LHCN-M2 (cell line): Measurements from ENCODE around the gene MED8. TPM values are rescaled to one million over a fixed set of nuclear protein-coding genes. Genes with fewer than 3 reads are reported as not detected.
A peak's percentile ranks its signal among the peaks of the same experiment; 100 is the strongest.
"Not testable (repeated sequence)": the region's sequence is repeated elsewhere in the genome, so short reads cannot be mapped to it uniquely, and the experiment has no call there.

Experiments
- DNase-seq: peaks from one replicate; pipeline ENCODE4 v3.0.0-alpha.2; 2012; ENCODE audit warnings: low read depth
- total RNA-seq: library from RNA; depleted of rRNA; stranded (reverse); fragments of >200 nt; gene quantifications from 2 replicates; pipeline ENCODE4 v1.2.3, GENCODE V29; 2014

MED8 gene
- total RNA-seq, 1 experiment from 2014 or later: 31.7 TPM

DNA sequence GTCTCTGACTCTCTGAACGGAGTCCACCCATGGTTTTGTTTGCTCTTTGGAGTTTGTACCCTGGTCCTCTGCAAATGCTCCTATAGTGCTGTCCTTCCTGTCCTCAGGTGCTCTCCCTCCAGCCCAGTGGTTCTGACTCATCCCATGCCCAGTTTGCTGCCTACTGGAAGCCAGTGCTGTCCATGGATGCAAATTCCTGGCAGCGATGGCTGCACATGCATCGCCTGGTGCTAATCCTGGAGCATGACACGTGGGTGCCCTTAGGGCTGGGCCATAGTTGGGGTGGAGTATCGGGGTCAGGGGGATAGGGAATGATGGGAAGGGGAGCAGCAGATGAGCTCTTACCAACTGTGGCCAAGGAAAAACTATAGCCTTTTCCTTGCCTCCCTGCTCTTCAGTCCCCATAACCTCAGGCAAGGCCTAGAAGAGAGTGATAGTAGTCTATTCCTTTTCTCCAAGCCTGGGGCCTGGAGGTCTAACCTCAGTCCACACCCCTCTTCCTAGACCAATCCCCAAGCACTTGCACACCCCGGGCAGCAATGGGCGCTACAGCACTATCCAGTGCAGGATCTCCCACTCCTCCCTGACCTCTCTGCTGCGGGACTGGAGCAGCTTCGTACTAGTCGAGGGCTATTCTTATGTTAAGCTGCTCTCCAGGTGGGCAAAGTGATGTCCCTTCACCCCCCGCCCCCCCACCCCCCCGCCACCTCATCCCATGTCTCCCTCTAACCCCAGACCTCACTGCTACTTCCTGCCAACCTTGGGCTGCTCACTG, 32.6 kb upstream of the MED8 start:
- no peak for DNase-seq

DNA sequence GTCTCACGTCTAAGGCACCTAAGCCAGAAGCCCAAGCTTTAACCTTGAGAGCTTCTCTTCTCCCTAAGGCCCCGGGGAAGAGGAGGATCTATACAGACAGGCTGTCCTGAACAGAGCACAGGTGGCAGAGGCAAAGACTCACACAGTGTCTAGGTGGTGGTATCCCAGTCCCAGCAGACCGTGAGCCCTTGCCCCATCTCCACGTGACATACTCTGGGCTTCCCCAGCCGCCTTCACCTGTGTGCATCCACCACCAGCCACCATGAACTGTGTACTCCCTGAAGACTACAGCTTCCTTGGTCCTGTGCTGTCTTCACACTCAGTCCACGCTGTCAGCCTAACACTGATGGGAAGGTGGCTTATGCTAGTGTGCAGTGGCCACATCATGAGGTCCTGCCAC, 31.8 kb upstream of the MED8 start:
- DNase-seq: no peak

DNA sequence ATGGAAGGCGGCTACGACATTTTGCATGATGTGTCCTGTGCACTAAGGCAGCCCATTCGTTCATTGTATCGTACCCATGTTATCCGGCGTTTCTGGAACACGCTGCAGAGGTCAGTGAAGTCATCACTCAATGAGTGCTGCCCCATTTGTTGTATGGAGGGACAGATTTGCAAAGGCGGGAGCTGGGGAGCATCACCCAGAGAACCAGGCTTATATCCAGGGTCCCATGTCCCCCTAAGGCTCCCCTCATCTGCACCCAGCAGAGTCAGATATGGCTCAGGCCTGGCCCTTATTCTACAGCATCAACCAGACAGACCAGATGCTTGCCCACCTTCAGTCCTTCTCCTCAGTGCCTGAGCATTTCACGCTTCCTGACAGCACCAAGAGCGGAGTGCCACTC, 31.3 kb upstream of the MED8 start:
- DNase-seq: no peak

DNA sequence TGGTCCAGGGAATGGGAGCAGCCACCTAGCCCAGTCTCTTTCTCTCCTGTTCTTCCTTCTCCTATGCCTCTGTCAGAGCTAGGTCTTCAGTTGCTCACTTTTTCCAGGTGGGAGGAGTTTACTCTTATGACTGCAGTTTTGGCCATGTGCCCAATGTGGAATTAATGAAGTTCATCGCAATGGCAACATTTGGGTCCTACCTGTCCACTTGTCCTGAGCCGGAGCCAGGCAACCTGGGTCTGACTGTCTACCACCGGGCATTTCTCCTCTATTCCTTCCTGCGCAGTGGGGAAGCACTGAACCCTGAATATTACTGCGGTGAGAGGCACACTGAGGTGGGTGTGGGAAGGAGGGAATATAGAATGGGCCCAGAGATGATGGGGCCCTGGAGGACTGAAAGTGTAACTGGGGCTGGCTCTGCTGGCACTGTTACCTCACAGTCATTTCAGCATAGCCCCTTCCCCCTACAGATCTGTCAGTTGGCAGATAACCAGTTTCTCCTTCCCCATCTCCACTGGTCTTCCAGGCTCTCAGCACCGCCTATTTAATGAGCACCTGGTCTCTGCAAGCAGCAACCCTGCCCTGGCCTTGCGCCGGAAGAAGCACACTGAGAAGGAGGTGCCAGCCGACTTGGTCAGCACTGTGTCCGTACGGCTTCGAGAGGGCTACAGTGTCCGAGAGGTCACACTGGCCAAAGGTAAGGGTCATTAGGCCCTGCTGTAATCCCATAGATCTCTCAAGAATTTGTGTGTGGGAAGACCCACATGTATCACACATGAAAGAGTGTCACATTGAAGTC, 30.2 kb upstream of the MED8 start:
- no peak for DNase-seq

DNA sequence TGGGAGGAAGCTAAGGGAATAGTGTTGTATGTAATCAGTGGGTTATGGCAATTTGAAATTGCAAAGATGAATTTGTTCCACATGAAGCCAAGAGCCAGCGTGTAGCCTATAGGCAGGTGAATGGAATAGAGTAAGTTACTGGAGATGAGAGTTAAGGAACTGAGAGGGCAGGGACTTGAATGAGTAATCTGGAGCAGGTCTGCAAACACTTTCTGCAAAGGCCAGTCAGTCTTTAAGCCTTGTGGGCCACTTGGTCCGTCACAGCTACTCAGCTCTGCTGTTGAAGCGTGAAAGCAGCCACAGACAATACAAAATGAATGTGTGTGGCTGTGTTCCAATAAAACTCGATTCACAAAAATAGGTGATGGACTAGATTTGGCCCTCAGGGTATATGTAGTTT, 29.3 kb upstream of the MED8 start:
- no peak for DNase-seq

DNA sequence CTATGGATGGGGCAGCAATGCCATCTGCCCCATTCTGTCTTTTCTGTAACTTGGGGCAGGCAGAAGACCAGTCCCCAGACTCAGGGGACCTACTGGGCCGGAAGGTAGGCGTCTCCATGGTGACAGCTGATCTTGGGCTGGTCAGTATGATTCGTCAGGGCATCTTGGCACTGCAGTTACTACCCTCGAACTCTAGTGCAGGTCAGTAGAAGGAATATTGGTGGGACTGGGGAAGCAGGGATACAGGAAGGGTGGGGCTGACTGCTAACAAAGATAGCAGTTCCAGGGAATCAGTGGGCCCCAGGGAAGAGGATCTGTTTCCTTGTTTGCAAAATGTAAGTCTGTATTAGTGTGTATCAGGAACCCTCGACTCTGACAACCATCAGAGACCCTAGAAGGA, 26.3 kb upstream of the MED8 start:
- no peak for DNase-seq

DNA sequence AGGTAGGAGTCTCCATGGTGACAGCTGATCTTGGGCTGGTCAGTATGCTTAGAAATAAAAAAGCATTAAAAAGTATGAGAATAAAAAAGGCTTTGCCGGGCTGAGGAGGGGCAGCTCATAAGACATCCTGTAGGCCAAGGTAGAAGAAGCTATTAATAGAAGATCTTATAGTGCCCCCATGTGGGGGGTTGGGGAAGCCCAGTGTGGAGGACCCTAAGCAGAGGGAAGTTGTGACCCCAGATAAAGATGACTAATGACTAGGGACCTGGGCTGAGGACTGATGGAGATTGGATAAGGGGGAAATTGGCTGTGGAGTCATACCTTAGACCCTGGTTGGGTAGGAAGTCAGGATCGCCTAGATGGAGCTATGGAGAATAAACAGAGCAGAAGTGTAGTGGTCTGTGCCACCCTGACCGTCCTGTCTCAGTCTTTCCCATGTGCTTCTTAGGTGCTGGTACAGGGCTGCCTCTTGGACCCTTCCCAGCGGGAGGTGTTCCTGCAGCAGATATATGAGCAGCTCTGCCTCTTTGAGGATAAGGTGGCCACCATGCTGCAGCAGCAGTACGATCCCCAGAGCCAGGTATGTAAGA, 25.1 kb upstream of the MED8 start:
- peak; percentile 42 for DNase-seq

DNA sequence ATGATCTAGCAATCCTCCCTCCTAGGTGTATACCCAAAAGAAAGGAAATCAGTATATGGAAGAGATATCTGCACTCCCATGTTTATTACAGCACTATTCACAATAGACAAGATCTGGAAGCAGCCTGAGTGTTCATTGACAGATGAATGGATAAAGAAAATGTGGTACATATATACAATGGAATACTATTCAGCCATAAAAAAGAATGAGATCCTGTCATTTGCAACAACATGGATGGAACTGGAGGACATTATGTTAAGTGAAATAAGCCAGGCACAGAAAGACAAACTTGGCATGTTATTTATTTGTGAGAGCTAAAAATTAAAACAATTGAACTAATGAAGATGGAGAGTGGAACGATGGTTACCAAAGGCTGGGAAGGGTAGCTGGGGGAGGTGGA, 23.8 kb upstream of the MED8 start:
- not testable (repeated sequence) for DNase-seq

DNA sequence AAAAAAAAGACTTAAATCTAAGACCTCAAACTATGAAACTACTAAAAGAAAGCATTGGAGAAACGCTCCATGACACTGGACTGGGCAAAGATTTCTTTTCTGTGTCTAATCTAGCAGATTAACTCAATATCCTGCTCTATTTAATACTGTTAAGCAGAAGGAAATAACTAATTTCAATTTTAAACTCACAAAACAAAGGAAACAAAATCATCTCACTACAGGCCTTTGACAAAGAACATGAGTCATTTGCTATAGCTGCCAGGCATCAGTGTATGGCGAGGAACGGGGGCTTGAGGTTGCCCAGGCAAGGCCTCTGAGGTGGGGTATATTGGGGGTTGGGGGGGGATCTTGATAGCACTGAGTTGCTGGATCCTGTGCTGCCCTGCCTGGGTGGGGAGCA, 21.0 kb upstream of the MED8 start:
- DNase-seq: no peak

DNA sequence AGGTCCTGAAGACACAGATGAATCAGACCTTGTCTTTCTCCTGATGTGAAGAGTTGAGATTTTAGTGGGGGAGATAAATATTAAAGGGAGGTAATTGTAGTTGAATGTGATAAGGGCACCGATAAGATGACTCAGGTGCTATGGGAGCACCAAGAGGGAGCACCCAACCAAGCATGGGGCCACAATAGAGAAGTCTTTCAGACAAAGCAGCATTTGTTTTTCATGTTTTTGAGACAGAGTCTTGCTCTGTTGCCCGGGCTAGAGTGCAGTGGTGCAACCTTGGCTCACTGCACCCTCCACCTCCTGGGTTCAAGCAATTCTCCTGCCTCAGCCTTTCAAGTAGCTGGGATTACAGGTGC, 16.3 kb upstream of the MED8 start:
- DNase-seq: no peak

DNA sequence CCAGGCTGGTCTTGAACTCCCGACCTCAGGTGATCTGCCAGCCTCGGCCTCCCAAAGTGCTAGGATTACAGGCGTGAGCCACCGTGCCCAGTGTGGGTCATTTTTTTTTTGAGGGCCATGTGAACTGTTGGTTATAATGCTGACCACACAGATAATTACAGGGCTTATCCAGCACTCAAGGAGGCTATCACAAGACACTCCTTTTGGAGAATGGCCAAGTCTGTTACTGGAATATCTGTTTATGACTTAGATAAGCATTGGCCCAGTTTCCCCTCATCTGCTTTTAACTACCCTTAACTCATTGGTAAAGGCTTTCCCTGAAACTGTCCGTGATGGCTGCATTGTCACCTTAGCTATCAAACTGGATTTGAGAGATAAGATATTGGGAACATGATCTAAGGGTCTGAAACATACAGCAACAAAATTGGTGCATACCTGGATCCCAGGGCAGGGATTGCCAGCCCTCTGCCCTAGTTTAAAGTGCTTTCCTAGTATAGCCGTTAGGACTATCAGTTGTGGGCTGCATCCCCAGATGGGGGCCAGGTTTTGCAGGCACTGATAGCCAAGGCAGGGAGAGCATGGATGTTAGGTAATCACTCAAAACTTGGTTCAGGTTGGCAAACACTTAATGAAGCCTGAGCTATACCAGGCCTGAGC, 15.7 kb upstream of the MED8 start:
- DNase-seq: no peak

DNA sequence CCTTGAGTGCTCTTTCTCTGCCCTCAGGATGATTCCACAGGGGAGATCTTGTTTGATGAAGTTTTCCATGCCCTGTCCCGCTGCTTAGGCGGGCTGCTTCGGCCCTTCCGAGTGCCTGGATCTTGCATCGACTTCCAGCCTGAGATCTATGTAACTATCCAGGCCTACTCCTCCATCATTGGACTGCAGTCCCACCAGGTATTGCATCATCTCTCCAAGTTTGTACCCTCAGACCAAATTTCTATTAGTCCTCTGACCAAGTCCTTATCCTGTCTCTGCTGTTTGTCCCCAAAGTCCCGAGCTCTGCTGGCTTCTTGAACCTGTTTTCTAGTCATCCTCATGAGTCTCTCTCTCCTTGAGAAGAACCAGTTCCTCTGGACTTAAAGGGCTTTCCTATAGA, 14.8 kb upstream of the MED8 start:
- no peak for DNase-seq

DNA sequence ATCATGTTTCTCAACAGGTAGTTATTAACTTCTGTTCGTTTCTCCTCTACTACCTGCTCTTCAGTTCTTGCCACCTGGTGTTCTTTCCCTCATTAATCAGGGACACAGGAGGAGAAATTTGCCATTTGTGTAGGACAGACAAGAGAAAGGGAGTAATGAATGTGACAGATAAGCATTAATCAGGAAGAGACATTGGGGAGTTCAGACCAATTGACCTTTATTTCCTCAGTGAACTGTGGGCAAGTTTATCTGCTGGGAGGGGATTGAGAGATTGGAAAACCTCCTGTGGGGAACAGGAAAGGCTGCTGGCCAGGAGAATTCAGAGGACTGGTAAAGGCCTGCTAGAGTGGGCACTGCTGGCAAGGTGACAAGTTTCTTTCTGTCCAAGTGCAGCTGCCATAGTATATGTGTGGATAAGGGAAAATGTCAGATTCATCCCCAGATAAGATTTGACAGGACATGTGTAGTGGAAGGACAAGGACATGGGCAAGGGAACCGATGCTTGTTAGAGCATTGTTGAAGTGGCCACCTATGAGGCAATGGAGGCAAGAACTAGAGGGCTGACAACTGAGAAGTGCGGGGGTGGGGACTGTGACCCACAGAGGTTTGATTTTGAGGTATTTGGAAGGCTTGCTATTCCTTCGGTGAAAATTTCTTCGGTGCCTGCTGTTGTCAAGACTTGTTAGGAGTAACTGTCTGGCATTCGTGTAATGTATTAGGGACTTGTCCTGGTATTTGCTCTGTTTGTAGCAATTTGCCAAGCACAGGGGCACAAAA, 12.7 kb upstream of the MED8 start:
- DNase-seq: no peak

DNA sequence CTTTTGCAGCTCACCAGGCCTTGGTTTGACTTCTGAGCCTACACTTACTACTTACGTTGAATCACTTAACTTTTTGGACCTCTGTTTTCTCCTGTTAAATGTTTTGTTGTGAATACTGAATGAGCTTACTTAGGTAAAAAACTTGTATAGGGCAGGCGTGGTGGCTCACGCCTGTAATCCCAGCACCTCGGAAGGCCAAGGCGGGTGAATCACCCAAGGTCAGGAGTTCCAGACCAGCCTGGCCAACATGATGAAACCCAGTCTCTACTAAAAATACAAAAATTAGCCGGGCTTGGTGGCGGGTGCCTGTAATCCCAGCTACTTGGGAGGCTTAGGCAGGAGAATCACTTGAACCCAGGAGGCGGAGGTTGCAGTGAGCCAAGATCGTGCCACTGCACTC, 10.8 kb upstream of the MED8 start:
- not testable (repeated sequence) for DNase-seq

DNA sequence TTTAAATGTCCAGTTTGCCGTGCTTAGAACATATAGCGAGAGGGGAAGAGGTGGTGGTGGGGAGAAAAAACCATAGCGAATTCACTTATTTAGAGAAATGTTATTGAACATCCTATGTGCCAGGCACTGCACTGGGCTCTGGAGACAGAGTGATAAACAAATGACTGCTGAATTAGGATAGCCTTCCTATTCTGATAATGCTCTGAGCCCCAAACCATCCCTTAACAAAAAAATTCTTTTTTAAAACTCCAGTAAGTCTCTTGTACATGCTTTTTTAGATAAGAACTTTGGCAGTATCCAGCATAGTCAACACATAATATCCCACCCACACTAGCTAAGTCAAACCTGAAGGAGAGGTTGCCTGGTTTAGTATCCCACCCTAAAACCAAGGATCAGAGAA, 8.6 kb upstream of the MED8 start:
- no peak for DNase-seq

DNA sequence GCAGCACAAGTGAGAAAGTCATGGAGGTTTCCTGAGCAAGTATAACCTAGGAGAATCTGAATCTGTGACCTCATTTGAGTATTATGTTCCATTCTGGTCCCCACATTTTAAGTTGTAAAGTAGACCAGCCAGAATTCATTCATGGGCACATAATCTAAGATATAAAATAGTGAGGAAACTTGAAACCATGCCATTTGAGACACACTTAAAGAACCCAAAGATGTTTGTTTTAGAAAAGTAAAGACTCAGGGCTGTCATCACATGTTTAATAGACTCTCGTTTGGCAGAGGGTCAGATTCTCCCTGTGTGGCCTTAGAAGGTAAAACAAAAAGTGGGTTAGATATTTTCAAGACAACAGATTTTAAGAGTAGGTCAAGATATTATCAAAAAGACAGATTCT, 6.5 kb upstream of the MED8 start:
- DNase-seq: no peak

DNA sequence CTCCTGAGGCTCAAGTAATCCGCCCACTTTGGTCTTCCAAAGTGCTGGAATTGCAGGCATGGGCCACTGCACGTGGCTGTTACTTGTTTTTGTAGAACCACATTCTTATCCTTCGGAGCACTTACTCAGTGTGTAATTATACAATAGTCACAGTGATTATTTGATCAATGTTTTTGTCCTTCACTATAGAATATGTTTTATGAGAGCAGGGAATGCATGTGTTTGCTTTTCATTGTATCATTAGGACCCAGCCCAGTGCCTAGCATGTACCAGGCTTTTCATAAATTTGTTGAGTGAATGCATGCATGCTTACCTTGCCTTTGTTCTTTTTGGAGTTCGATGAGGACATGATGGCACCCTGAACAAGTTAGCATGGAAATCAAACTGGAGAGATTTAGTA, 5.9 kb upstream of the MED8 start:
- DNase-seq: no peak

DNA sequence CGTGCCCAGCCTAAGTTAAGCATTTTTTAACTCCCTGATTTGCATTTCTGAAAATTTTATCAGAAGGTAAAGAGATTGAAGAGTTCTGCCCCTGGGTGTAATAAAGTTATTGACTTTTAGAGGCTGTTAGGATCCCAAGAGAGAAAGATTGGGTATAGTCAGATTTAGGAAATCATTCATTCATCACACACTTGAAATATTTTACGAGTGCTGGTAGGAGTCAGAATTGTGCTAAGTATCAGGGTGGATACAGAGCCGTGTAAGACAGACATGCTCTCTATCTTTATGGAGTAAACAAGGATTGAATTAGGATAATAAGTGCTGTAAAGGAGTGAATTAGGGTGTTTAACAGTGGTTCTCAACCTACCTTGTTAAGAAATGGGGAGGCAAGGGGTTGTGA, 3.1 kb upstream of the MED8 start:
- no peak for DNase-seq

DNA sequence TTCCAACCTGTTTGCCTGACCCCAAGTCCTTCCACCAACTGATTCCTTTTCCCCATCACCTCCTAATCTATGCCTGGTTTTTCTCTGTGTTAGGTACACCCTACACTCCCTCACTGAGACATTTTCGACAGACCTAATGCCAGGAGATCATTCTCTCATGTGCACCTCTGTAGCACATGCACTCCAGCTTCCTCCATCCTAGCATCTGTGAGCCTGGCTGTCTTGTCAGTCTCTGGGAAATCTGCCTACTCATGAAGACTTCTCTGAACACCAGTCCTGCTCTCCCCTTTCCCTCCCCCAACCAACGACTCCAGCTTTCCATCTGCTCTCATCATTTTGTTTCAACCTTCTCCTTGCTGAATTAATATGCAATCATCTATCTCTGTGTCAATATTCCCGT, 987 bp downstream of the MED8 start:
- DNase-seq: no peak

DNA sequence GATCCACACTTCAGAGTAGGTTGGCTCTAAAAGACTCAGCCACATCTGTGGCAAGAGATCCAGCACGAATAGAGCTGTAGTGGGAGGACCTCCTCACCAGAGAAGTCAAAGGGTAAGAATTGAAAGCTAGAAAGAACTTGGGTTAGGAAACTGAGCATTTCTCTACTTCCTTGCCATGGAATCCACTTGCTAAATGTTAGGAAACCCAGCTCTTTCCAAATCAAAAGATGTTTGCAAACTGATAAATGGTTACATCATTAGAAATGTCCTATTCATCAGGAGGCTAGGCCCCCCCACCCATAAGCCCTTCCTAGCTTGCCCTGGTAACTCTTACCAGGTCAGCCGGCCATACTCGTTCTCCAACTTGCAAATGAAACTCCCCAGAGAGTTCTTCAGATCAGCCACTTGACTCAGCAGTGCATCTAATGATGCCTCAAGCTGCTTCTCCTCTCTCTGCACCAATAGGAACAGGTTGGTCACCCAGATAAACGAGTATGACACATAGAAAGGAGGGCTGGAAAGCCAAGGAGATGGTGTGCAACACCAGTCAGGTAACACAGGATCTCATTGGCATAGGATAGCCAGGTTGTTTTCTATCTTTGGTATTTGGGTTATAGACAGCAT, 1.5 kb downstream of the MED8 start:
- no peak for DNase-seq

DNA sequence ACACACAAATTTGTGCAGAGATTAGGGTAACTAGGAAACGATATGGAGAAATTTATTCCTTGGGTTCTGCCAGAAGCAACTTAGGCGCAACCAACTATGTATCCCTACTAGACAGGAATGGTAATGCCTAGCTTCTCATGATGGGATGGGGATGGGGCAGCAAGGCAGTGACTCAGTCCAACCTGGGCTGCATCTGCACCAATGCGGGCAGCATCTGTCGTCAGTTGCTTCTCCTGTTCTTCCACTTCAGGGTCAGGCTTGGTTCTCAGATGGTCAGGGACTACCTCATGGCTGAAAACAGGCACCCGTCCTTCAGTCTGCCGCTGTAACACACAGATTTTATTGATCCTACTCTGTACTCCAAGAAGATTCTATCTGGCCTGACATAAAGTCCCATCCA, 2.9 kb downstream of the MED8 start:
- no peak for DNase-seq
